Stimulated activated naive CD4-positive, alpha-beta T cell treated with Interleukin-2 at 50 U/mL for 16 hours (primary cell): ENCODE results near the gene WFDC13.
A peak's percentile ranks its signal among the peaks of the same experiment; 100 is the strongest.
"Not testable (repeated sequence)": the region's sequence is repeated elsewhere in the genome, so short reads cannot be mapped to it uniquely, and the experiment has no call there.

ENCODE experiments used
- DNase-seq: peaks from one replicate; lab custom pipeline; 2025; lab: John Stamatoyannopoulos, UW

The WFDC13 gene

GRCh38 chr20:45701873-45702272 lies at the start of gene WFDC13:
WFDC13 (plus strand) TSS chr20:45702038; CDS start chr20:45702124, 86 bp downstream.
- no peak for DNase-seq

- not testable (repeated sequence) for DNase-seq
Observed at GRCh38 chr20:45657038-45657437, 44.8 kb upstream of the WFDC13 start.

GRCh38 chr20:45670139-45670538 lies 31.7 kb upstream of the WFDC13 start, which contains the start of gene WFDC11:
WFDC11 (minus strand) TSS chr20:45670239; CDS start chr20:45650600, 19,639 bp downstream.
- DNase-seq: no peak

GRCh38 chr20:45672765-45673164 lies 29.1 kb upstream of the WFDC13 start:
- no peak for DNase-seq

- DNase-seq: no peak
Observed at GRCh38 chr20:45679650-45680049, 22.2 kb upstream of the WFDC13 start.

- no peak for DNase-seq
Observed at GRCh38 chr20:45685896-45686295, 15.9 kb upstream of the WFDC13 start.

- DNase-seq: not testable (repeated sequence)
Observed at GRCh38 chr20:45693346-45693745, 8.5 kb upstream of the WFDC13 start.

GRCh38 chr20:45695496-45695895 lies 6.3 kb upstream of the WFDC13 start:
- DNase-seq: no peak

- DNase-seq: no peak
Observed at GRCh38 chr20:45701104-45701503, 734 bp upstream of the WFDC13 start.

GRCh38 chr20:45704969-45705637 lies 3.3 kb downstream of the WFDC13 start, which contains the start of gene WFDC10B:
WFDC10B (minus strand) TSS chr20:45705019; CDS start chr20:45685992, 19,027 bp downstream.
- DNase-seq: no peak

GRCh38 chr20:45716141-45716688 lies 14.4 kb downstream of the WFDC13 start:
- not testable (repeated sequence) for DNase-seq

GRCh38 chr20:45722047-45722446 lies 20.2 kb downstream of the WFDC13 start, which contains the start of gene SPINT4:
SPINT4 (plus strand) TSS chr20:45722347; CDS start chr20:45722368, 21 bp downstream.
- DNase-seq: no peak

GRCh38 chr20:45725134-45725533 lies 23.3 kb downstream of the WFDC13 start:
- no peak for DNase-seq

- no peak for DNase-seq
Observed at GRCh38 chr20:45727044-45727443, 25.2 kb downstream of the WFDC13 start.

- DNase-seq: no peak
Observed at GRCh38 chr20:45732199-45732598, 30.4 kb downstream of the WFDC13 start.

- no peak for DNase-seq
Observed at GRCh38 chr20:45735552-45735951, 33.7 kb downstream of the WFDC13 start.

- DNase-seq: no peak
Observed at GRCh38 chr20:45735988-45736387, 34.1 kb downstream of the WFDC13 start.

GRCh38 chr20:45742596-45742995 lies 40.8 kb downstream of the WFDC13 start:
- DNase-seq: no peak

- DNase-seq: no peak
Observed at GRCh38 chr20:45745015-45745414, 43.2 kb downstream of the WFDC13 start.

- no peak for DNase-seq
Observed at GRCh38 chr20:45751721-45752120, 49.9 kb downstream of the WFDC13 start.

GRCh38 chr20:45752746-45753145 lies 50.9 kb downstream of the WFDC13 start:
- peak; percentile 1 for DNase-seq

- DNase-seq: no peak
Observed at GRCh38 chr20:45758096-45758495, 56.3 kb downstream of the WFDC13 start.
